Breast epithelium (tissue), 4 donors: ENCODE results near the gene EVA1B. TPM values are rescaled to one million over a fixed set of nuclear protein-coding genes. Genes with fewer than 3 reads are reported as not detected.

ENCODE experiments used
- DNase-seq, 2 donors: peaks; one replicate each; pipeline ENCODE4 v3.0.0-alpha.2; 2019; ENCODE audit warnings: low spot score in 2 of 2
- H3K27ac ChIP-seq, 2 donors: fragments of 200-600 bp; sonication (generic) in 1 of 2; one replicate each; pipeline ENCODE4 v1.5.1; 2016 to 2019; ENCODE audit warnings: mild to moderate bottlenecking in 1 of 2
- H3K27me3 ChIP-seq, 2 donors: fragments of 200-600 bp; sonication (generic) in 1 of 2; one replicate each; pipeline versions ENCODE4 v1.5.1 to v1.6.0; 2017 to 2019; ENCODE audit warnings: control low read depth in 1 of 2, mild to moderate bottlenecking in 1 of 2
- H3K36me3 ChIP-seq: fragments of 200-600 bp; one replicate; pipeline ENCODE4 v1.5.1; 2019
- H3K4me1 ChIP-seq, 2 donors: fragments of 200-600 bp; sonication (generic); one replicate each; pipeline ENCODE4 v1.5.1; 2016 to 2019; ENCODE audit warnings: control low read depth in 1 of 2
- H3K4me3 ChIP-seq, 3 donors: fragments of 200-600 bp; sonication (generic); 1 replicate in 2 of 3; 2 replicates in 1 of 3; pipeline ENCODE4 v1.5.1; 2016 to 2019; ENCODE audit warnings: mild to moderate bottlenecking in 3 of 3, moderate library complexity in 2 of 3
- H3K9me3 ChIP-seq, 2 donors: fragments of 200-600 bp; sonication (generic) in 1 of 2; one replicate each; pipeline ENCODE4 v1.5.1; 2016 to 2019; ENCODE audit warnings: control low read depth in 1 of 2
- CTCF ChIP-seq, 3 donors: fragments of 450-650 bp; IDR thresholded peaks; one replicate each; pipeline ENCODE4 v1.5.1; 2016 to 2017; ENCODE audit warnings: antibody characterized with exemption in 3 of 3, mild to moderate bottlenecking in 3 of 3, moderate library complexity in 3 of 3
- POLR2A ChIP-seq: fragments of 450-650 bp; IDR thresholded peaks from one replicate; pipeline ENCODE4 v1.6.1; 2016; ENCODE audit warnings: antibody characterized with exemption, mild to moderate bottlenecking, moderate library complexity
- POLR2AphosphoS5 ChIP-seq, 3 donors: sonication (generic); formaldehyde crosslinking; IDR thresholded peaks; one replicate each; pipeline ENCODE4 v1.6.1; 2017; ENCODE audit warnings: antibody characterized with exemption in 3 of 3
- intact Hi-C: fragments of 100-400 bp; cut with DNase I; formaldehyde crosslinking; loops from one replicate; pipeline ENCODE4 v1.15.1; 2023; ENCODE audit warnings: low total_unique reads
- total RNA-seq, 3 donors: library from RNA; depleted of rRNA; stranded (reverse); fragments of >200 nt; gene quantifications; one replicate each; pipeline ENCODE4 v1.1.0, GENCODE V29; 2016

The EVA1B gene
- total RNA-seq, 3 donors from 2014 or later, result 62.1 to 129 (median 118) TPM

DNA sequence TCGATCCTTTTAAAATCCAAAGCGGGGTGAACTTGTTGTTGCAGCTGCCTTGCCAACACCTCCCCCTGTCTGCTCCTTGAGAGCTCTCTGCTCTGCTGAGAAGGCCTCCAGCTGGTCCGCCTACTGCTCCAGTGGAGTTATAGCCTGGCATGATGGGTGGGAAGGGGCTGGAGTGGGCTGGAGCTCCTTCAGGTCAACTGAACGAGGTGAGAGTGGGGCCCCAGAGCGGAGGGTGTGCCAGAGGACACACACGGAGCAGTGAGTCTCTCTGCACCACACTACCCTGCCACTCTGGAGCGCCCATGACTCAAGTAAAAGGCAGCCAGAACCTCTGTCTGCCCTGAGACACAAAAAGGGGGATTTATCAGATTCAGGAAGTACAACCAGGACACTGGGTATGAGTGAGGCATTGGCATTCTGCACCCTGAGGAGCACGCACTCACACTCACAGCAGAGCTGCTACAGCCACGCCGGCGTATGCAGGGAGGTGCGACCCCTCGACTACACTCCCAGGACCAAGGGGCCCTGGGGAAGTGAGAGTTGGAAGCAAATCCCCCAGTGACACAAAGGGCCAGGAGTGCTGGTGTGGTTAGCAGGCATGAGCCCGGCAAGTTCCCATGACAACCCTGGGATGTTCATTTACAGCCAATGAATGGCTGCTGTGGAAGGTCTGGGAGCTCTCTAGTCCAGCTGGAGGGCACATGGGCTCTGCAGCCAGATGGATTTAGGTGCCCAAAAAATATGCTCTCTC, 28.0 kb upstream of the EVA1B start:
- peak overlapping the region; percentile 88 to 90 for H3K27ac ChIP-seq
- no peak overlapping the region for H3K4me3 ChIP-seq
- DNase-seq, result no peak
- no peaks in the 10 kb centered on the region for H3K27me3 ChIP-seq
- TF ChIP-seq CTCF (IDR thresholded peaks at IDR 0.05) (no peak), POLR2AphosphoS5 (IDR thresholded peaks at IDR 0.05) (no peak), POLR2A (no peak)
- H3K36me3 ChIP-seq, result no peaks in the 10 kb centered on the region
- intact Hi-C loops, result loop anchor here (10.0 kb wide), 1 partner anchor 73 kb away; no protein-coding TSS in a partner anchor
- peaks cover 6 to 23% of the 10 kb centered on the region in 2 donors for H3K4me1 ChIP-seq
- H3K9me3 ChIP-seq, result no peaks in the 10 kb centered on the region

- intact Hi-C loops, result loop anchor here (10.0 kb wide), 1 partner anchor 74 kb away; no protein-coding TSS in a partner anchor
Observed at GRCh38 chr1:36350659-36351226, 27.3 kb upstream of the EVA1B start.

GRCh38 chr1:36349839-36350238, 26.4 kb upstream of the EVA1B start:
- no peak for TF ChIP-seq POLR2A
- TF ChIP-seq POLR2AphosphoS5 (IDR thresholded peaks at IDR 0.05), result no peak
- intact Hi-C loops, result loop anchor here (10.0 kb wide), 1 partner anchor 75 kb away; no protein-coding TSS in a partner anchor
- H3K36me3 ChIP-seq, result no peaks in the 10 kb centered on the region
- H3K9me3 ChIP-seq, result no peaks in the 10 kb centered on the region
- H3K4me1 ChIP-seq, result peaks cover 6 to 23% of the 10 kb centered on the region in 2 donors
- H3K27ac ChIP-seq, result peak overlapping the region; percentile 88 to 90
- no peak overlapping the region for H3K4me3 ChIP-seq
- H3K27me3 ChIP-seq, result no peaks in the 10 kb centered on the region
- DNase-seq, result peak; percentile 50 to 61

More at GRCh38 chr1:36350659-36351226, 27.3 kb upstream of the EVA1B start:
- Histone ChIP-seq H3K4me1 (peaks cover 6 to 23% of the 10 kb centered on the region in 2 donors), H3K9me3 (no peaks in the 10 kb centered on the region), H3K36me3 (no peaks in the 10 kb centered on the region), H3K27ac (peak overlapping the region; percentile 88 to 90), H3K27me3 (no peaks in the 10 kb centered on the region), H3K4me3 (peak overlapping the region in 1 of 3 donors; percentile 29)
- DNase-seq, result peak in 1 of 2 donors; percentile 57
- no peak for TF ChIP-seq POLR2AphosphoS5 (IDR thresholded peaks at IDR 0.05)
- TF ChIP-seq CTCF (IDR thresholded peaks at IDR 0.05), result no peak
- no peak for TF ChIP-seq POLR2A

GRCh38 chr1:36349241-36349671, 25.8 kb upstream of the EVA1B start:
- intact Hi-C loops, result no loop called here
- DNase-seq, result no peak
- no peaks in the 10 kb centered on the region for H3K27me3 ChIP-seq
- no peak for TF ChIP-seq POLR2A
- TF ChIP-seq CTCF (IDR thresholded peaks at IDR 0.05), result no peak
- no peak for TF ChIP-seq POLR2AphosphoS5 (IDR thresholded peaks at IDR 0.05)
- peaks cover 6 to 23% of the 10 kb centered on the region in 2 donors for H3K4me1 ChIP-seq
- H3K4me3 ChIP-seq, result no peak overlapping the region
- H3K36me3 ChIP-seq, result no peaks in the 10 kb centered on the region
- H3K9me3 ChIP-seq, result no peaks in the 10 kb centered on the region
- peak overlapping the region; percentile 88 to 90 for H3K27ac ChIP-seq

GRCh38 chr1:36346741-36347370, 23.4 kb upstream of the EVA1B start:
- Histone ChIP-seq H3K9me3 (no peaks in the 10 kb centered on the region), H3K27me3 (no peaks in the 10 kb centered on the region), H3K27ac (no peak overlapping the region), H3K4me1 (peaks cover 6 to 17% of the 10 kb centered on the region in 2 donors), H3K36me3 (no peaks in the 10 kb centered on the region), H3K4me3 (no peak overlapping the region)
- no peak for DNase-seq
- no peak for TF ChIP-seq POLR2A
- TF ChIP-seq CTCF (IDR thresholded peaks at IDR 0.05), result no peak
- no peak for TF ChIP-seq POLR2AphosphoS5 (IDR thresholded peaks at IDR 0.05)
- intact Hi-C loops, result no loop called here
